Calu3 (cell line): ENCODE results near the gene NXPH4. TPM values are rescaled to one million over a fixed set of nuclear protein-coding genes. Genes with fewer than 3 reads are reported as not detected.
A peak's percentile ranks its signal among the peaks of the same experiment; 100 is the strongest.

Experiments
- BruUV-seq: library from RNA; stranded (reverse); fragments of 400-500 nt; replicated peaks from 2 replicates; lab custom pipeline; 2021; lab: Mats Ljungman, UMichigan
- CTCF ChIA-PET: fragments of 300-600 bp; sonication (Branson Sonifier 250); formaldehyde crosslinking; loops from one replicate; lab custom pipeline; 2022; ENCODE audit warnings: antibody characterized with exemption; lab: Charles Lee
- DNase-seq: peaks from one replicate; pipeline ENCODE4 v3.0.0; 2022
- H3K27ac Mint-ChIP-seq: one replicate; pipeline ENCODE4 v1.8.0; 2022; ENCODE audit warnings: mixed read lengths; ENCODE audit not compliant: unreplicated experiment
- H3K27me3 Mint-ChIP-seq: one replicate; pipeline ENCODE4 v1.8.0; 2022; ENCODE audit warnings: mixed read lengths; ENCODE audit not compliant: unreplicated experiment
- H3K36me3 Mint-ChIP-seq: one replicate; pipeline ENCODE4 v1.8.0; 2022; ENCODE audit warnings: mild to moderate bottlenecking, moderate library complexity, mixed read lengths; ENCODE audit not compliant: insufficient read depth, unreplicated experiment
- H3K4me1 Mint-ChIP-seq: one replicate; pipeline ENCODE4 v1.8.0; 2022; ENCODE audit warnings: mild to moderate bottlenecking, low read depth, mixed read lengths; ENCODE audit not compliant: unreplicated experiment
- H3K4me3 Mint-ChIP-seq: one replicate; pipeline ENCODE4 v1.8.0; 2022; ENCODE audit warnings: mild to moderate bottlenecking, low read depth, moderate library complexity, mixed read lengths; ENCODE audit not compliant: unreplicated experiment
- H3K9me3 Mint-ChIP-seq: one replicate; pipeline ENCODE4 v1.8.0; 2022; ENCODE audit warnings: low read depth, mixed read lengths; ENCODE audit not compliant: unreplicated experiment
- intact Hi-C: fragments of 100-400 bp; cut with micrococcal nuclease; formaldehyde crosslinking; loops from one replicate; pipeline ENCODE4 v1.10.0; 2022; ENCODE audit not compliant: unreplicated experiment
- total RNA-seq: library from RNA; stranded (reverse); gene quantifications from 2 replicates; pipeline ENCODE4 v1.2.3, GENCODE V29; 2022
- TF ChIP-seq, protein P1 (sequence below): fragments of 200-600 bp; IDR thresholded peaks from one replicate; pipeline ENCODE4 v1.8.0; 2022; ENCODE audit warnings: antibody characterized with exemption; ENCODE audit not compliant: unreplicated experiment

NXPH4 gene
- total RNA-seq, 1 experiment from 2014 or later: 4.1 TPM

DNA sequence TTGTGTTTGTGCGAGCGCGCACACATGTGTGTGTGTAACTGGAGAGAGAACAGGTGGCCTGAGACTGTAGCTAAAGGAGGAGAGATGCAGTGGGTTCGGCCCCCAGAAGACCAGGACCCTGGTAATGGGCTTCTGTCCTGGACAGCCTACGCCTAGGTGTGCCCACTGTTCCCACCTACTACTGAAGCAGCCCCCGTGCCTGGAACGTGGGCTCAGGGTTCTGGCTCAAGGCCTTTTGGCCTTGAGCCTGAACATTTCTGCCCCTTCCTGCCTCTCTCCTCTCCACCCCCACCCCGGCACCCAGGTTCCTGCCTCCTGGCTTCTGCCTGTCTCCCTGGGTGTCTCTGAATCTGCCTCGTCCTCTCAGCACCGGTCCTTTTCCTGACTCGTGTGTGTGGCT, 1.5 kb upstream of the NXPH4 start:
- peaks cover 55% of the 10 kb centered on the region for H3K4me1 Mint-ChIP-seq
- no peaks in the 10 kb centered on the region for H3K9me3 Mint-ChIP-seq
- no peak overlapping the region for H3K27ac Mint-ChIP-seq

GRCh38 chr12:57215668-57216013, 953 bp upstream of the NXPH4 start:
- DNase-seq: no peak
- peak overlapping the region; percentile 71 for H3K4me3 Mint-ChIP-seq
- TF ChIP-seq, protein P1, sequence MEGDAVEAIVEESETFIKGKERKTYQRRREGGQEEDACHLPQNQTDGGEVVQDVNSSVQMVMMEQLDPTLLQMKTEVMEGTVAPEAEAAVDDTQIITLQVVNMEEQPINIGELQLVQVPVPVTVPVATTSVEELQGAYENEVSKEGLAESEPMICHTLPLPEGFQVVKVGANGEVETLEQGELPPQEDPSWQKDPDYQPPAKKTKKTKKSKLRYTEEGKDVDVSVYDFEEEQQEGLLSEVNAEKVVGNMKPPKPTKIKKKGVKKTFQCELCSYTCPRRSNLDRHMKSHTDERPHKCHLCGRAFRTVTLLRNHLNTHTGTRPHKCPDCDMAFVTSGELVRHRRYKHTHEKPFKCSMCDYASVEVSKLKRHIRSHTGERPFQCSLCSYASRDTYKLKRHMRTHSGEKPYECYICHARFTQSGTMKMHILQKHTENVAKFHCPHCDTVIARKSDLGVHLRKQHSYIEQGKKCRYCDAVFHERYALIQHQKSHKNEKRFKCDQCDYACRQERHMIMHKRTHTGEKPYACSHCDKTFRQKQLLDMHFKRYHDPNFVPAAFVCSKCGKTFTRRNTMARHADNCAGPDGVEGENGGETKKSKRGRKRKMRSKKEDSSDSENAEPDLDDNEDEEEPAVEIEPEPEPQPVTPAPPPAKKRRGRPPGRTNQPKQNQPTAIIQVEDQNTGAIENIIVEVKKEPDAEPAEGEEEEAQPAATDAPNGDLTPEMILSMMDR: no peak
- H3K27me3 Mint-ChIP-seq: peaks cover 63% of the 10 kb centered on the region
- H3K36me3 Mint-ChIP-seq: peaks cover 10% of the 10 kb centered on the region
- BruUV-seq: no TSS peak
- CTCF ChIA-PET: interaction anchor here (0.6 kb wide), 1 partner anchor 413 kb away, joined by 3 read pairs; no protein-coding TSS in a partner anchor
- H3K4me1 Mint-ChIP-seq: peaks cover 55% of the 10 kb centered on the region
- no peaks in the 10 kb centered on the region for H3K9me3 Mint-ChIP-seq
- peak overlapping the region; percentile 34 for H3K27ac Mint-ChIP-seq
- intact Hi-C loops: no loop called here

More for the DNA sequence above, 1.5 kb upstream of the NXPH4 start:
- CTCF ChIA-PET: interaction anchor here (0.6 to 2.3 kb wide), 2 partner anchors 28 to 413 kb away, joined by 3 to 12 read pairs; no protein-coding TSS in a partner anchor
- peak overlapping the region; percentile 71 for H3K4me3 Mint-ChIP-seq
- peaks cover 10% of the 10 kb centered on the region for H3K36me3 Mint-ChIP-seq
- BruUV-seq: no TSS peak
- H3K27me3 Mint-ChIP-seq: peaks cover 58% of the 10 kb centered on the region
- TF ChIP-seq, protein P1: no peak
- DNase-seq: no peak
- intact Hi-C loops: no loop called here

- no TSS peak for BruUV-seq
- intact Hi-C loops: no loop called here
- CTCF ChIA-PET: interaction anchor here (1.1 to 2.2 kb wide), 2 partner anchors 13 to 26 kb away, joined by 3 to 12 read pairs; partner anchors contain the start of gene SHMT2
- peak overlapping the region; percentile 71 for H3K4me3 Mint-ChIP-seq
- peaks cover 79% of the 10 kb centered on the region for H3K27me3 Mint-ChIP-seq
- no peak overlapping the region for H3K27ac Mint-ChIP-seq
- TF ChIP-seq, protein P1: no peak
- H3K4me1 Mint-ChIP-seq: peaks cover 64% of the 10 kb centered on the region
- no peak for DNase-seq
- H3K36me3 Mint-ChIP-seq: peaks cover 10% of the 10 kb centered on the region
- H3K9me3 Mint-ChIP-seq: no peaks in the 10 kb centered on the region
These were observed 606 bp downstream of the NXPH4 start for GRCh38 chr12:57216921-57217879.

GRCh38 chr12:57218030-57218853, 1.6 kb downstream of the NXPH4 start:
- peaks cover 63% of the 10 kb centered on the region for H3K4me1 Mint-ChIP-seq
- intact Hi-C loops: no loop called here
- no peaks in the 10 kb centered on the region for H3K9me3 Mint-ChIP-seq
- CTCF ChIA-PET: interaction anchor here (1.1 to 2.2 kb wide), 2 partner anchors 12 to 25 kb away, joined by 3 to 12 read pairs; partner anchors contain the start of gene SHMT2
- no peak for DNase-seq
- H3K36me3 Mint-ChIP-seq: peaks cover 15% of the 10 kb centered on the region
- no TSS peak for BruUV-seq
- H3K27ac Mint-ChIP-seq: peak overlapping the region; percentile 15
- peak overlapping the region; percentile 71 for H3K4me3 Mint-ChIP-seq
- H3K27me3 Mint-ChIP-seq: peaks cover 89% of the 10 kb centered on the region
- TF ChIP-seq, protein P1: no peak
